GM19455 (cell line): ENCODE results near the gene ZNF226.
"Not testable (repeated sequence)": the region's sequence is repeated elsewhere in the genome, so short reads cannot be mapped to it uniquely, and the experiment has no call there.

ENCODE experiments used
- ATAC-seq: cut with Tn5 transposase; IDR thresholded peaks from one replicate; pipeline ENCODE4 v1.9.1; 2021; ENCODE audit not compliant: unreplicated experiment

Gene ZNF226

DNA sequence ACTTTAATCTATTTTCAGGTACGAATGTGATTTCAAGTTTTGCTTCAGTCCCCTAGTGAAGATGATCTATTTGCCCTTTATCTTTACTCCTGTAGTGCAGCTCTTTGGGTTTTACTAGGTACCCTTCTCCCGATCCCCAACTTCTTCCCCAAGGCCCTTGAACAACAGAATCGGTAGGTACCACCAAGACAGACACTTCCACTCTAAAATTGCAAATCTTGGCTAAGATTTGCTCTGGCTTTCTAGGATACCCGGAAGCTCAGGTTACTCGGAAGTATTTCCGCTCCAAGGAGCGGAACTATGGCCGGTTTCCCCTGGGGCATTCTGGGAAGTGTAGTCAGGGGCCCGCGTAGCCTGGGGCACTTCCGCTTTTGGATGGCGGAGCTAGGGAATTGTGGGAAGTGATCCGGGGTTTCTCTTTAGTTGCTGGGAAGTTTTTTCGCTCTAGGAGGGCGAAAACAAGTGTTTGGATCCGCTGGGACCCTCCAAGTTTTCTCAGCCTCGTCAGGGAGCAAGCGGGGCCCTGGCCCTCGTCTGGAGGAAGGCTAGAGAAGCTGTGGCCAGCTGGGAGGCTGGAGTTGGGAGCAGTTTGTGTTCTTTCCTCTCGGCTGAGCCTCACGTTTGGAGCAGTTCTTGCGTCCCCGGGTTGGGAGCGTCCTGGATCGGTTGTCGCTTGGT, 42.4 kb downstream of the ZNF226 start:
- peak; percentile 87 for ATAC-seq

DNA sequence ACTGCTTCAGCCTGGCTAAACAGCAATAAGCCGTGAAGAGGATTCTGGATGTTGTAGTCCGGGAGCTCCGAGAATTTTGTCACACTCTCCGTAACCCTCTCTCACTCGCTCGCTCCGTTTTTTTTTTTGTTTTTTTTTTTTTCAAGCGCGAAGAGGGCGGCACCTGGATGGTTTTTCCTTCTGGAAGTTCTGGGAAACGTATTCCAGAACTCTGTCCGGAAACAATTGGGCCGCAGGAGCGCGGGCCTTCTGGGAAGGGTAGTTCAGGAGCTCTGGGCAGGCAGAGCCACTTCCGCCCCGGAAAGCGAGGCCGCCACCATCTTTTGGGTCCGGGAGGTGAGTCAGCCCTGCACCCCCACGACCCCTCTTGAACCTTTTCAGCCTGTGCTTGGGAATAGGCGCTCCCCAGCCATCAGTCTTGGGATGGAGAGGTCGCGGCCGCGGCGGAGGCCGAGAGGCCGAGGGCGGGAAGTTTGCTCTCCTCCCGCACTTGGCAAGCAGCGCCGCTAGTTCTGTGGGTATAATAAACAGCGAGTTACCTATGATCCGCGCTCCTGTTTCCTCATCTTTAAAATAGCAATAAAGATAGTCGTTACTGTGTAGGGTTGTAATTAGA, 47.5 kb downstream of the ZNF226 start, which contains the start of gene ZNF227:
Gene ZNF227 (plus strand): TSS at position 283 of the 616 bp plus-strand sequence. CDS start 5,261 bp downstream, outside the sequence.
- ATAC-seq = peak; percentile 81

DNA sequence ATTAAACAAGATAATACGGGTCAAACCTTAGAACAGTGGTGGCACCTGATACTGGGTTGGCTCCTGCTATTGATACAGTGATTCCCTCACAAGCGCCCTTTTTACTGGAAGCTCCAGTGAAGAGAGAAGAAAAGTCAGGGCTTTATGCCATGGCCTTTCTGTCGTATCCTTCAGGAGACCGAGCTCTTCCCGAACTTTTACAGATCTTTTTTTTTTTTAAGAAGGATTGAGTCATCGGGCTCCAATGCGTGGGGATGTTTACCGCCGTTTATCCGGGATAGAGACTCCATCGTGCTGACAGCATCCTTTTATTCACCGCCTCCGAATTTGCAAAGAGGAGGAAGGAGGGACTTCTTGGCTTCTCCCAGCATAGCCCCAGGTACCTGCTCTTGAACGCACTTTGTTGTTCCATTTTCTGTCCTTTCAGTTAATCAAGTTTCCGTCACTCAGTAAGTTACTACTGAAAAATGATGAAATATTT, 48.0 kb downstream of the ZNF226 start:
- ATAC-seq = peak; percentile 29

DNA sequence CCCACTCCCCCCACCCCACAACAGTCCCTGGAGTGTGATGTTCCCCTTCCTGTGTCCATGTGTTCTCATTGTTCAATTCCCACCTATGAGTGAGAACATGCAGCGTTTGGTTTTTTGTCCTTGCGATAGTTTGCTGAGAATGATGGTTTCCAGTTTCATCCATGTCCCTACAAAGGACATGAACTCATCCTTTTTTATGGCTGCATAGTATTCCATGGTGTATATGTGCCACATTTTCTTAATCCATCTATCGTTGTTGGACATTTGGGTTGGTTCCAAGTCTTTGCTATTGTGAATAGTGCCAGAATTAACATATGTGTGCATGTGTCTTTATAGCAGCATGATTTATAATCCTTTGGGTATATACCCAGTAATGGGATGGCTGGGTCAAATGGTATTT, 55.0 kb downstream of the ZNF226 start:
- ATAC-seq = not testable (repeated sequence)

DNA sequence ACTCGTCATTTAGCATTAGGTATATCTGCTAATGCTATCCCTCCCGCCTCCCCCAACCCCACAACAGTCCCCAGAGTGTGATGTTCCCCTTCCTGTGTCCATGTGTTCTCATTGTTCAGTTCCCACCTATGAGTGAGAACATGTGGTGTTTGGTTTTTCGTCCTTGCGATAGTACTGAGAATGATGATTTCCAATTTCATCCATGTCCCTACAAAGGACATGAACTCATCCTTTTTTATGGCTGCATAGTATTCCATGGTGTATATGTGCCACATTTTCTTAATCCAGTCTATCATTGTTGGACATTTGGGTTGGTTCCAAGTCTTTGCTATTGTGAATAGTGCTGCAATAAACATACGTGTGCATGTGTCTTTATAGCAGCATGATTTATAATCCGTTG, 55.9 kb downstream of the ZNF226 start:
- not testable (repeated sequence) for ATAC-seq

DNA sequence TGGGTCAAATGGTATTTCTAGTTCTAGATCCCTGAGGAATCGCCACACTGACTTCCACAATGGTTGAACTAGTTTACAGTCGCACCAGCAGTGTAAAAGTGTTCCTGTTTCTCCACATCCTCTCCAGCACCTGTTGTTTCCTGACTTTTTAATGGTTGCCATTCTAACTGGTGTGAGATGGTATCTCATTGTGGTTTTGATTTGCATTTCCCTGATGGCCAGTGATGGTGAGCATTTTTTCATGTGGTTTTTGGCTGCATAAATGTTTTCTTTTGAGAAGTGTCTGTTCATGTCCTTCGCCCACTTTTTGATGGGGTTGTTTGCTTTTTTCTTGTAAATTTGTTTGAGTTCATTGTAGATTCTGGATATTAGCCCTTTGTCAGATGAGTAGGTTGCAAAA, 56.4 kb downstream of the ZNF226 start:
- not testable (repeated sequence) for ATAC-seq
